HG03439 (cell line): Measurements from ENCODE around the gene ZNRF2.

Source experiments
- ATAC-seq: cut with Tn5 transposase; IDR thresholded peaks from one replicate; pipeline ENCODE4 v1.9.1; 2021; ENCODE audit warnings: mild to moderate bottlenecking, moderate library complexity; ENCODE audit not compliant: unreplicated experiment

Gene ZNRF2

GRCh38 chr7:30396389-30396788 lies 112.0 kb downstream of the ZNRF2 start:
- ATAC-seq, result no peak

- ATAC-seq, result no peak
Measured at GRCh38 chr7:30403477-30403876, 119.1 kb downstream of the ZNRF2 start.

- ATAC-seq, result no peak
Measured at GRCh38 chr7:30405179-30405578, 120.8 kb downstream of the ZNRF2 start.

- no peak for ATAC-seq
Measured at GRCh38 chr7:30406664-30407425, 122.4 kb downstream of the ZNRF2 start.

- ATAC-seq, result no peak
Measured at GRCh38 chr7:30411173-30411572, 126.8 kb downstream of the ZNRF2 start.

GRCh38 chr7:30411897-30412296 lies 127.5 kb downstream of the ZNRF2 start:
- ATAC-seq, result no peak

- no peak for ATAC-seq
Measured at GRCh38 chr7:30412782-30413504, 128.5 kb downstream of the ZNRF2 start.

GRCh38 chr7:30413864-30414263 lies 129.5 kb downstream of the ZNRF2 start:
- no peak for ATAC-seq
